GM12878 (cell line): Measurements from ENCODE around the gene PPME1.

Source experiments
- RAD21 ChIP-seq: IDR thresholded peaks from 2 replicates; pipeline ENCODE4 v1.6.1; 2011; ENCODE audit warnings: mild to moderate bottlenecking, low read depth, low read length, moderate library complexity; ENCODE audit not compliant: insufficient read depth
- TCF12 ChIP-seq: IDR thresholded peaks from 2 replicates; pipeline ENCODE4 v1.6.1; 2011; ENCODE audit warnings: low read depth, mild to moderate bottlenecking, low read length
- TF ChIP-seq, protein P1 (sequence below), 3 experiments: IDR thresholded peaks in 2 of 3; conservative IDR thresholded peaks in 1 of 3; 2 replicates each; pipeline ENCODE4 v1.5.1; 2011; ENCODE audit warnings: low read depth in 3 of 3, low read length in 3 of 3, mild to moderate bottlenecking in 3 of 3, control low read depth in 2 of 3, moderate library complexity in 2 of 3, inconsistent platforms in 1 of 3, mixed read lengths in 1 of 3; ENCODE audit not compliant: control insufficient read depth in 2 of 3, insufficient read depth in 1 of 3; ENCODE audit errors: extremely low read depth in 1 of 3

DNA sequence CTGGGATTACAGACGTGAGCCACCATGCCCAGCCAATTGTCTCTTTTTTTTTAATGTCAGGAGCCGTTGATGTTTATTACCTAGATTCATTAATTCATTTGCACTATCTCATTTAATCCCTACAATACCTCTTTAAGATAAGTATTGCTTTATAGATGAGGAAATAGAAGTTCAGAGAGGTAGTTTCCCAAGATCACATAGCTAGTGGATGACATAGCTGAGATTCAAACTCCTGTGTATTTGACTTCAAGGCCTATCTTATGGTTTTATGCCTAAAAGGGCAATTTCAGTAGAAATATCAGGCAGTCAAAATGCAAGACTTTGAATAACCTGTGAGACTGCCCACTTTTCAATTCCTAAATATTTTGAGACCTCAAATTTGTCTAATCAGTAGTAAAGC lies 66.5 kb downstream of the PPME1 start:
- TF ChIP-seq TCF12 (no peak), RAD21 (no peak)
- TF ChIP-seq, protein P1, sequence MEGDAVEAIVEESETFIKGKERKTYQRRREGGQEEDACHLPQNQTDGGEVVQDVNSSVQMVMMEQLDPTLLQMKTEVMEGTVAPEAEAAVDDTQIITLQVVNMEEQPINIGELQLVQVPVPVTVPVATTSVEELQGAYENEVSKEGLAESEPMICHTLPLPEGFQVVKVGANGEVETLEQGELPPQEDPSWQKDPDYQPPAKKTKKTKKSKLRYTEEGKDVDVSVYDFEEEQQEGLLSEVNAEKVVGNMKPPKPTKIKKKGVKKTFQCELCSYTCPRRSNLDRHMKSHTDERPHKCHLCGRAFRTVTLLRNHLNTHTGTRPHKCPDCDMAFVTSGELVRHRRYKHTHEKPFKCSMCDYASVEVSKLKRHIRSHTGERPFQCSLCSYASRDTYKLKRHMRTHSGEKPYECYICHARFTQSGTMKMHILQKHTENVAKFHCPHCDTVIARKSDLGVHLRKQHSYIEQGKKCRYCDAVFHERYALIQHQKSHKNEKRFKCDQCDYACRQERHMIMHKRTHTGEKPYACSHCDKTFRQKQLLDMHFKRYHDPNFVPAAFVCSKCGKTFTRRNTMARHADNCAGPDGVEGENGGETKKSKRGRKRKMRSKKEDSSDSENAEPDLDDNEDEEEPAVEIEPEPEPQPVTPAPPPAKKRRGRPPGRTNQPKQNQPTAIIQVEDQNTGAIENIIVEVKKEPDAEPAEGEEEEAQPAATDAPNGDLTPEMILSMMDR (IDR thresholded peaks at IDR 0.05 in 2 of 3, conservative IDR thresholded peaks at IDR 0.05 in 1 of 3; ENCODE audit: control insufficient read depth in 2 of 3, extremely low read depth in 1 of 3, insufficient read depth in 1 of 3, low read depth in 3 of 3, low read length in 3 of 3): no peak
